Left colon (tissue), 2 donors: ENCODE results near the gene WNT3. TPM values are rescaled to one million over a fixed set of nuclear protein-coding genes. Genes with fewer than 3 reads are reported as not detected.

Experiments used
- ATAC-seq: fragments of 200-7000 bp; cut with Tn5 transposase; one replicate; pipeline ENCODE4 v1.9.1; 2020; ENCODE audit warnings: mild to moderate bottlenecking, moderate library complexity
- DNase-seq, 2 donors: peaks; one replicate each; pipeline ENCODE4 v3.0.0-alpha.2; 2020
- intact Hi-C, 2 donors: fragments of 100-400 bp; cut with DNase I in 1 of 2; cut with micrococcal nuclease in 1 of 2; formaldehyde crosslinking; loops; one replicate each; pipeline versions ENCODE4 v1.11.2 to v1.14.0; 2022; cut with DNase I, micrococcal nuclease
- total RNA-seq, 2 donors: library from RNA; stranded (reverse); fragmentation: NEBNext Ultra II Directional; extraction: Animal tissue kit (Norgen Biotek cat#: 25700); gene quantifications; one replicate each; pipeline ENCODE4 v1.2.1, GENCODE V29; 2021
- donor health status: DM: no; HTN: no; CAD: no.
- donor health status: DM: yes; HTN: yes; CAD: no.

Gene WNT3
- total RNA-seq, 2 donors from 2014 or later, result 0.39 to 0.95 TPM

- intact Hi-C loops, result no loop called here
- DNase-seq (peak in 1 of 2 donors; percentile 14), ATAC-seq (peak; percentile 13)
Measured at GRCh38 chr17:46818929-46819859, 702 bp upstream of the WNT3 start.

GRCh38 chr17:46817901-46818209 lies 637 bp downstream of the WNT3 start:
- no peak for DNase-seq
- intact Hi-C loops, result no loop called here
- no peak for ATAC-seq

GRCh38 chr17:46817151-46817900 lies 1.2 kb downstream of the WNT3 start:
- DNase-seq (no peak), ATAC-seq (no peak)
- intact Hi-C loops, result no loop called here

- ATAC-seq, result no peak
- intact Hi-C loops, result no loop called here
Measured at GRCh38 chr17:46815474-46816353, 2.8 kb downstream of the WNT3 start.

GRCh38 chr17:46814446-46814845 lies 4.0 kb downstream of the WNT3 start:
- no peak for DNase-seq
- no peak for ATAC-seq
- intact Hi-C loops, result no loop called here

More at GRCh38 chr17:46815474-46816353, 2.8 kb downstream of the WNT3 start:
- DNase-seq, result no peak

- no peak for DNase-seq
Measured at GRCh38 chr17:46813920-46814319, 4.6 kb downstream of the WNT3 start.

GRCh38 chr17:46812624-46813318 lies 5.7 kb downstream of the WNT3 start:
- intact Hi-C loops, result no loop called here
- no peak for DNase-seq

More at GRCh38 chr17:46813920-46814319, 4.6 kb downstream of the WNT3 start:
- ATAC-seq, result no peak
- intact Hi-C loops, result no loop called here

GRCh38 chr17:46811978-46812583 lies 6.4 kb downstream of the WNT3 start:
- DNase-seq (no peak), ATAC-seq (no peak)
- intact Hi-C loops, result no loop called here

More at GRCh38 chr17:46812624-46813318, 5.7 kb downstream of the WNT3 start:
- no peak for ATAC-seq

GRCh38 chr17:46810837-46811236 lies 7.7 kb downstream of the WNT3 start:
- DNase-seq, result no peak
- ATAC-seq, result no peak
- intact Hi-C loops, result no loop called here

GRCh38 chr17:46809110-46809571 lies 9.4 kb downstream of the WNT3 start:
- intact Hi-C loops, result no loop called here
- ATAC-seq, result no peak

GRCh38 chr17:46805771-46806170 lies 12.7 kb downstream of the WNT3 start:
- no peak for ATAC-seq

More at GRCh38 chr17:46809110-46809571, 9.4 kb downstream of the WNT3 start:
- DNase-seq, result no peak

GRCh38 chr17:46803544-46803943 lies 14.9 kb downstream of the WNT3 start:
- no peak for DNase-seq
- intact Hi-C loops, result no loop called here
- no peak for ATAC-seq

More at GRCh38 chr17:46805771-46806170, 12.7 kb downstream of the WNT3 start:
- no peak for DNase-seq
- intact Hi-C loops, result no loop called here

- no peak for DNase-seq
- ATAC-seq, result no peak
- intact Hi-C loops, result no loop called here
Measured at GRCh38 chr17:46802800-46803199, 15.7 kb downstream of the WNT3 start.

GRCh38 chr17:46800573-46800972 lies 17.9 kb downstream of the WNT3 start:
- no peak for DNase-seq
- intact Hi-C loops, result no loop called here
- no peak for ATAC-seq

- intact Hi-C loops, result no loop called here
- no peak for DNase-seq
- no peak for ATAC-seq
Measured at GRCh38 chr17:46796956-46797530, 21.4 kb downstream of the WNT3 start.

- intact Hi-C loops, result no loop called here
- ATAC-seq (no peak), DNase-seq (no peak)
Measured at GRCh38 chr17:46796524-46796923, 22.0 kb downstream of the WNT3 start.

GRCh38 chr17:46796084-46796483 lies 22.4 kb downstream of the WNT3 start:
- ATAC-seq (no peak), DNase-seq (no peak)
- intact Hi-C loops, result no loop called here
